Measurements from ENCODE around the gene LSM14A.
"Not testable (repeated sequence)": the region's sequence is repeated elsewhere in the genome, so short reads cannot be mapped to it uniquely, and the experiment has no call there.

Gene LSM14A

GRCh38 chr19:34145741-34146202, 26.5 kb upstream of the LSM14A start:
- Mint-ChIP-seq H3K36me3 (ENCODE audit: low read depth) (no peaks in the 10 kb centered on the region), H3K9me3 (no peaks in the 10 kb centered on the region), H3K4me1 (ENCODE audit: low read depth) (peaks cover 3% of the 10 kb centered on the region), H3K27ac (no peak overlapping the region), H3K27me3 (ENCODE audit: low read depth) (no peaks in the 10 kb centered on the region), H3K4me3 (no peak overlapping the region)
- peak; percentile 28 for DNase-seq (ENCODE audit: low spot score)

DNA sequence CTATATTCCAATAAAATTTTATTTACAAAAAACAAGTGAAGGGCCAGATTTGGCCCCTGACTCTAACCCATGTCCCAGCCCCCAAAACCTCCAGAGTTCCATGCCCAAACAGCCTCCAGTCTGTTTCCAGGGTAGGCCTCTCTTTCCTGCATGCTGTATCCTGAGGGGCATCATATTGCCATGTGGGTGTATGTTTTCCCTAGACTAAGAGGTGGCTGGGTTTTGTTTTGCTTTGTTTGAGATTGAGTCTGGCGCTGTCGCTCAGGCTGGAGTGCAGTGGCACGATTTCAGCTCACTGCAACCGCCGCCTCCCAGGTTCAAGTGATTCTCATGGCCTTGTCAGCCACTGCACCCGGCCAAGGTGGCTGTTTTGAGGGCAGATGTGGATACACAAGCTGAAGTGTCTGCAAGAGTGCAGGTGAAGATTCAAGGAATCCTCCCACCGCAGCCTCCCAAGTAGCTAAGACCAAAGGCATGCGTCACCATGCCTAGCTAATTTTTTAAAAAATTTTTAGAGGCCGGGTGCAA, 23.6 kb upstream of the LSM14A start:
- no peak overlapping the region for H3K4me3 Mint-ChIP-seq
- H3K27ac Mint-ChIP-seq: no peak overlapping the region
- no peaks in the 10 kb centered on the region for H3K9me3 Mint-ChIP-seq
- H3K27me3 Mint-ChIP-seq (ENCODE audit: low read depth): peaks cover 3% of the 10 kb centered on the region
- no peaks in the 10 kb centered on the region for H3K36me3 Mint-ChIP-seq (ENCODE audit: low read depth)
- DNase-seq (ENCODE audit: low spot score): no peak
- peaks cover 3% of the 10 kb centered on the region for H3K4me1 Mint-ChIP-seq (ENCODE audit: low read depth)

DNA sequence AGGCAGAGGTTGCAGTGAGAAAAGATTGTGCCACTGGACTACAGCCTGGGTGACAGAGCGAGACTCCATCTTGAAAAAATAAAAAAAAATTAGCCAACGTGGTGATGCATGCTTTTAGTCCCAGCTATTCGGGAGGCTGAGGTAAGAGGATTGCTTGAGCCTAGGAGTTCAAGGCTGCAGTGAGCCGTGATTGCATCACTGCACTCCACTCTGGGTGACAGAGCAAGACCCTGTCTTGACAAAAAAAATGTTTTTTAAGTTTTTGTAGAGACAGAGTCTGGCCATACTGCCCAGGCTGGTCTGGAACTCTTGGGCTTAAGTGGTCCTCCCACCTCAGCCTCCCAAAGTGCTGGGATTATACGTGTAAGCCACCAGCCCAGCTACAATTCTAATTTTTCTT, 22.4 kb upstream of the LSM14A start:
- H3K27ac Mint-ChIP-seq: no peak overlapping the region
- DNase-seq (ENCODE audit: low spot score): no peak
- H3K4me1 Mint-ChIP-seq (ENCODE audit: low read depth): peaks cover 3% of the 10 kb centered on the region
- no peaks in the 10 kb centered on the region for H3K9me3 Mint-ChIP-seq
- H3K4me3 Mint-ChIP-seq: no peak overlapping the region
- no peaks in the 10 kb centered on the region for H3K36me3 Mint-ChIP-seq (ENCODE audit: low read depth)
- peaks cover 3% of the 10 kb centered on the region for H3K27me3 Mint-ChIP-seq (ENCODE audit: low read depth)

DNA sequence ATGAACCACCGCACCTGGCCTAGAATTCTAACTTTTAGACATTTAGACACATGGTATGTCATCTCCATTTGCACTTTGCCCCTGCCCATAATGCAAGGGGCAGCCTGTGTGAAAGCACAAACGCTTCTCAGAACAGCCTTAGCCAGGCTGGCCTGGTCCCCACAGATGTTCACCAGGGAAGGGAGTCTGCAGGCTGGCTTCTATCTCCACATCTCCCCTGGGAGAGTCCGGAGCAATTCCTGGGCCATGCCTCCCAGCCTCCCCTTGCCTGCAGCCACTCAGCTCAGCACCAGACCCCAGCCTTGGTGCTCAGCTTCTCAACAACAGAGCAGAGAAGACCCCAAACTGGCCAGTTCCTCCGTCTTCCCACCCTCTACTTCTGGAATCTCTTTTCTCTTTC, 21.7 kb upstream of the LSM14A start:
- no peak overlapping the region for H3K27ac Mint-ChIP-seq
- H3K27me3 Mint-ChIP-seq (ENCODE audit: low read depth): peaks cover 3% of the 10 kb centered on the region
- H3K4me1 Mint-ChIP-seq (ENCODE audit: low read depth): peaks cover 3% of the 10 kb centered on the region
- DNase-seq (ENCODE audit: low spot score): no peak
- no peaks in the 10 kb centered on the region for H3K36me3 Mint-ChIP-seq (ENCODE audit: low read depth)
- H3K9me3 Mint-ChIP-seq: no peaks in the 10 kb centered on the region
- H3K4me3 Mint-ChIP-seq: no peak overlapping the region

DNA sequence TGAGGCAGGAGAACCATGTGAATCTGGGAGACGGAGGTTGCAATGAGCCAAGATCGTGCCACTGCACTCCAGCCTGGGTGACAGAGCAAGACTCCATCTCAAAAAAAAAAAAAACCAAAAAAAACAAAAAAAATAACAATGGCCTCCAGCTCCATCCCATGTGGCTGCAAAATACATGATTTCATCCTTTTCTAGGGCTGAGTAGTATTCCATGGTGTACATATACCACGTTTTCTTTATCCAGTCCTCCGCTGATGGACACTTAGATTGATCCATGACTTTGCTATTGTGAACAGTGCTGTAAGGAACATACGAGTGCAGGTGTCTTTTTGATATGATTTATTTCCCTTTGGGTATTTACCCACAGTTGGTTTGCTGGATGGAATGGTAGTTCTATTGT, 20.9 kb upstream of the LSM14A start:
- H3K9me3 Mint-ChIP-seq: no peaks in the 10 kb centered on the region

DNA sequence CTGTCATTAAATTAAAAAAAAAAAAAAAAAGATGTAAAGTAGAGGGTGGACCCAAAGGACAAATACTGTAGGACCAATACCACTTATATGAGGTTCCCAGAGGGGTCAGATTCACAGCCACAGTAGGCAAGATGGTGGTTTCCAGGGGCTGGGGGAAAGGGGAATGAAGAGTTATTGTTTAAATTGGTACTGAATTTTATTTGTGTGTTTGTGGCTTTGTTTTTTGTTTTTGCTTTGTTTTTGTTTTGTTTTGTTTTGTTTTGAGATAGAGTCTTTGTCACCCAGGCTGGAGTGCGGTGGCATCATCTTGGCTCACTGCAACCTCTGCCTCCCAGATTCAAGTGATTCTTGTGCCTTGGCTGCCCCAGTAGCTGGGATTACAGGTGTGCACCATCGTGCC, 17.9 kb upstream of the LSM14A start:
- H3K9me3 Mint-ChIP-seq: no peaks in the 10 kb centered on the region
- H3K4me3 Mint-ChIP-seq: no peak overlapping the region
- no peak for DNase-seq (ENCODE audit: low spot score)
- H3K27me3 Mint-ChIP-seq (ENCODE audit: low read depth): peaks cover 3% of the 10 kb centered on the region
- H3K27ac Mint-ChIP-seq: no peak overlapping the region
- H3K4me1 Mint-ChIP-seq (ENCODE audit: low read depth): no peaks in the 10 kb centered on the region
- no peaks in the 10 kb centered on the region for H3K36me3 Mint-ChIP-seq (ENCODE audit: low read depth)

More for the DNA sequence above, 20.9 kb upstream of the LSM14A start:
- no peak overlapping the region for H3K27ac Mint-ChIP-seq
- DNase-seq (ENCODE audit: low spot score): no peak
- peaks cover 3% of the 10 kb centered on the region for H3K27me3 Mint-ChIP-seq (ENCODE audit: low read depth)
- no peaks in the 10 kb centered on the region for H3K4me1 Mint-ChIP-seq (ENCODE audit: low read depth)
- H3K36me3 Mint-ChIP-seq (ENCODE audit: low read depth): no peaks in the 10 kb centered on the region
- no peak overlapping the region for H3K4me3 Mint-ChIP-seq

DNA sequence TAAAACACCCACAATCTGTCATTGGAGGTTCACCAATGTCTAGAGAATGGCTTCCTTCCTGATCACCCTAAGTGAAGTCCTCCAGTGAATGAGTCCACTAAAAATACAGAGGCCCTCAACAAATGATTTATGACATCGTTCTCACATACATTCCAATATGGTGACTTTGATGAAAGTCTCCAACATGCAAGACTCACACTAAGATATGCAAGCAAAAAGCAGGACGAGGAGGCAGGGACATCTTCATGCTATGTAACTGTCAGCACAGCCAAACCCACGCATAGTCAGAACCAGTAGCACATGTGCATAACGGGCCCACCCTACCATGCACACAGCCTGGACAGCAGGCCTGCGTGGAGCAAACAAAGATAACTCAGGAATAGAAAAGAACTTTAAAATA, 16.6 kb upstream of the LSM14A start:
- Mint-ChIP-seq H3K9me3 (no peaks in the 10 kb centered on the region), H3K27me3 (ENCODE audit: low read depth) (peaks cover 3% of the 10 kb centered on the region), H3K27ac (no peak overlapping the region), H3K4me1 (ENCODE audit: low read depth) (no peaks in the 10 kb centered on the region), H3K36me3 (ENCODE audit: low read depth) (no peaks in the 10 kb centered on the region), H3K4me3 (no peak overlapping the region)
- no peak for DNase-seq (ENCODE audit: low spot score)

DNA sequence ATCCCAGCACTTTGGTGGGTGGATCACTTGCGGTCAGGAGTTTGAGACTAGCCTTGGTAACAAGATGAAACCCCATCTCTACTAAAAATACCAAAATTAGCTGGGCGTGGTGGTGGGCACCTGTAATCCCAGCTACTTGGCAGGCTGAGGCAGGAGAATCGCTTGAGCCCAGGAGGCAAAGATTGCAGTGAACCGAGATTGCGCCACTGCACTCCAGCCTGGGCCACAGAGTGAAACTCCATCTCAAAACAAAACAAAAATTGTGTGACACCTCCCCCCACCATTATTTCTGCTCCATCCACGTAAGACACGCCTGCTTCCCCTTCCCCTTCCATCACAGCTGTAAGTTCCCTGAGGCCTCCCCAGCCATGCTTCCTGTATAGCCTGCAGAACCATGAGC, 13.3 kb upstream of the LSM14A start:
- H3K4me1 Mint-ChIP-seq (ENCODE audit: low read depth); H3K9me3 Mint-ChIP-seq; H3K27me3 Mint-ChIP-seq (ENCODE audit: low read depth); H3K27ac Mint-ChIP-seq; H3K36me3 Mint-ChIP-seq (ENCODE audit: low read depth); H3K4me3 Mint-ChIP-seq; DNase-seq (ENCODE audit: low spot score): not testable (repeated sequence)

DNA sequence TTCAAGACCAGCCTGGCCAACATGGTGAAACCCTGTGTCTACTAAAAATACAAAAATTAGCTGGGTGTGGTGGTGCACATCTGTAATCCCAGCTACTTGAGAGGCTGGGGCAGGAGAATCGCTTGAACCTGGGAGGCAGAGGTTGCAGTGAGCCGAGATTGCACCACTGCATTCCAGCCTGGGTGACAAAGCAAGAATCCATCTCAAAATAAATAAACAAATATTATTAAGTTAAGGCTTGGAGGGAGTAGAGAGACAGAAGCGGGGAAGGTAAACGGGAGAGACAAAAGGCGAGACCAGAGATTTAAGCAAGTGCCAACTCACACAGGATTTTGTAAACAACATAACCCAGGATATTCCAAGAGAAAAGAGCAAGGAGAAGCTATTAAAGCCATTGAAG, 12.8 kb upstream of the LSM14A start:
- H3K27ac Mint-ChIP-seq; H3K9me3 Mint-ChIP-seq; H3K4me3 Mint-ChIP-seq; DNase-seq (ENCODE audit: low spot score); H3K36me3 Mint-ChIP-seq (ENCODE audit: low read depth); H3K4me1 Mint-ChIP-seq (ENCODE audit: low read depth); H3K27me3 Mint-ChIP-seq (ENCODE audit: low read depth): not testable (repeated sequence)

- not testable (repeated sequence) for H3K9me3 Mint-ChIP-seq; H3K27ac Mint-ChIP-seq; H3K27me3 Mint-ChIP-seq (ENCODE audit: low read depth); H3K36me3 Mint-ChIP-seq (ENCODE audit: low read depth); H3K4me1 Mint-ChIP-seq (ENCODE audit: low read depth); H3K4me3 Mint-ChIP-seq; DNase-seq (ENCODE audit: low spot score)
Measured at GRCh38 chr19:34161902-34162301, 10.4 kb upstream of the LSM14A start.

DNA sequence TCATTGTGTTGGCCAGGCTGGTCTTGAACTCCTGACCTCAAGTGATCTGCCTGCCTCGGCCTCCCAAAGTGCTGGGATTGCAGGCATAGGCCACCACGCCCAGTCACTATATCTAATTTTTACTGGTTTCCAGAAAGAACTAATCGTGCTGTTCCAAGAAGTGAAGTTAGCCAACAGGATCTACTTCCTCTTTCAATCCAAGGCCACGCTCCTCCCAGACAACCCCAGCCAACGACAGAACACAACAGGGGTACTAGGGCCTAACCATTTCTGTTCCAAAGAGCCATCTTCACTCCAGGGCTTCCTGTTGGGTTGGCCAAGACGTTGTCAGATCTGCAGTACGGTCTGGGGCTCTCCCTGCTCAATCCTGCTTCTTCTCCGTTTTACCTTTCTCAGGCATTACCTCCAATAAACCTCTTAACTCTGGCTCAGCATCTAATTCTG, 7.0 kb upstream of the LSM14A start:
- H3K36me3 Mint-ChIP-seq (ENCODE audit: low read depth): no peaks in the 10 kb centered on the region
- H3K9me3 Mint-ChIP-seq: no peaks in the 10 kb centered on the region
- no peaks in the 10 kb centered on the region for H3K4me1 Mint-ChIP-seq (ENCODE audit: low read depth)
- no peak overlapping the region for H3K27ac Mint-ChIP-seq
- no peak overlapping the region for H3K4me3 Mint-ChIP-seq
- DNase-seq (ENCODE audit: low spot score): no peak
- peaks cover 4% of the 10 kb centered on the region for H3K27me3 Mint-ChIP-seq (ENCODE audit: low read depth)

- not testable (repeated sequence) for H3K27ac Mint-ChIP-seq
Measured at GRCh38 chr19:34169475-34170199, 2.7 kb upstream of the LSM14A start.

GRCh38 chr19:34171539-34171876, 796 bp upstream of the LSM14A start:
- Mint-ChIP-seq H3K27ac (peak overlapping the region; percentile 97), H3K9me3 (no peaks in the 10 kb centered on the region), H3K4me1 (ENCODE audit: low read depth) (peaks cover 25% of the 10 kb centered on the region), H3K4me3 (peak overlapping the region; percentile 86), H3K36me3 (ENCODE audit: low read depth) (peaks cover 13% of the 10 kb centered on the region), H3K27me3 (ENCODE audit: low read depth) (peaks cover 6% of the 10 kb centered on the region)
- peak; percentile 74 for DNase-seq (ENCODE audit: low spot score)

More at GRCh38 chr19:34169475-34170199, 2.7 kb upstream of the LSM14A start:
- Mint-ChIP-seq H3K36me3 (ENCODE audit: low read depth) (peaks cover 12% of the 10 kb centered on the region), H3K4me1 (ENCODE audit: low read depth) (peaks cover 19% of the 10 kb centered on the region)
- DNase-seq (ENCODE audit: low spot score); H3K27me3 Mint-ChIP-seq (ENCODE audit: low read depth); H3K9me3 Mint-ChIP-seq; H3K4me3 Mint-ChIP-seq: not testable (repeated sequence)

GRCh38 chr19:34172661-34173192, 423 bp downstream of the LSM14A start:
- Mint-ChIP-seq H3K27me3 (ENCODE audit: low read depth) (peaks cover 6% of the 10 kb centered on the region), H3K9me3 (no peaks in the 10 kb centered on the region)

More at GRCh38 chr19:34172661-34173192, 423 bp downstream of the LSM14A start:
- H3K4me3 Mint-ChIP-seq: peak overlapping the region; percentile 97
- peaks cover 29% of the 10 kb centered on the region for H3K4me1 Mint-ChIP-seq (ENCODE audit: low read depth)
- no peak for DNase-seq (ENCODE audit: low spot score)
- peaks cover 17% of the 10 kb centered on the region for H3K36me3 Mint-ChIP-seq (ENCODE audit: low read depth)
- peak overlapping the region; percentile 98 for H3K27ac Mint-ChIP-seq
